HCT116 (cell line): Measurements from ENCODE around the gene ART3.

Experiments used
- CTCF ChIP-seq, 3 experiments: fragments of 200-600 bp in 1 of 3; sonication (generic) in 1 of 3; IDR thresholded peaks in 2 of 3; conservative IDR thresholded peaks in 1 of 3; 2 replicates each; pipeline ENCODE4 v1.5.1; 2012 to 2017; ENCODE audit warnings: low read depth in 2 of 3, low read length in 2 of 3, antibody characterized with exemption in 1 of 3, borderline replicate concordance in 1 of 3, control low read depth in 1 of 3, mild to moderate bottlenecking in 1 of 3, mixed read lengths in 1 of 3, mixed run types in 1 of 3, moderate library complexity in 1 of 3; ENCODE audit not compliant: insufficient read depth in 1 of 3
- ZFX ChIP-seq: fragments of 450-650 bp; IDR thresholded peaks from 2 replicates; pipeline ENCODE4 v1.6.1; 2017

DNA sequence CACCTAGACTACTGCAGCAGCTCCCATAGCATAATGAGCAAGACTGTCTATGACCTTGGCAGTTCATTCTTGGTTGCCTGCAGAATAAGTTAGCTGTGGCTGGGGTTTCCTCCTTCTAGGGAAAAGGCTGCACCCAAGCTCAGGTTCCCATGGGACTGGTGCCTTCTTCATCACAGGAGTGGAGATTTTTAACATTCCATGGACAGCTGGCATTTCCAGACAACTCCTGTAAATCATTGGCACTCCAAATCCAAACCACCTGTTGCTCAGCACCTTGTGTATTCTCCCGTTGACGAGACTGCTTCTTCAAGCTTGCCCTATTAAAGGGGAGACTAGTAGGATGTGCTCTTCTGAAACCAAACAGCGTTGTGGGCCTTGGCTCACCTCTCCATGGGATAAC is 81.5 kb downstream of the ART3 start:
- TF ChIP-seq ZFX (no peak), CTCF (IDR thresholded peaks at IDR 0.05 in 2 of 3, conservative IDR thresholded peaks at IDR 0.05 in 1 of 3; ENCODE audit: borderline replicate concordance in 1 of 3, insufficient read depth in 1 of 3, low read depth in 2 of 3, low read length in 2 of 3) (no peak)
